KMS-11 (cell line): Measurements from ENCODE around the gene LAMB1.
A peak's percentile ranks its signal among the peaks of the same experiment; 100 is the strongest.

ENCODE experiments used
- H2AFZ ChIP-seq: fragments of 200-600 bp; sonication (generic); 2 replicates; pipeline ENCODE4 v1.6.1; 2016; ENCODE audit warnings: antibody characterized with exemption, mixed run types, low read depth
- H3K27ac ChIP-seq: fragments of 200-600 bp; sonication (generic); 2 replicates; pipeline ENCODE4 v1.6.1; 2016; ENCODE audit warnings: mild to moderate bottlenecking, mixed run types
- H3K27me3 ChIP-seq: fragments of 200-600 bp; sonication (generic); 2 replicates; pipeline ENCODE4 v1.6.1; 2017; ENCODE audit warnings: mild to moderate bottlenecking, low read depth, mixed run types, moderate library complexity; ENCODE audit not compliant: insufficient read depth
- H3K36me3 ChIP-seq: fragments of 200-600 bp; sonication (generic); 2 replicates; pipeline ENCODE4 v1.6.1; 2017; ENCODE audit warnings: mild to moderate bottlenecking, mixed run types; ENCODE audit not compliant: insufficient read depth
- H3K4me1 ChIP-seq: fragments of 200-600 bp; sonication (generic); 2 replicates; pipeline ENCODE4 v1.6.1; 2016; ENCODE audit warnings: mild to moderate bottlenecking, low read depth, mixed run types; ENCODE audit not compliant: poor library complexity, severe bottlenecking
- H3K4me2 ChIP-seq: fragments of 200-600 bp; sonication (generic); 2 replicates; pipeline ENCODE4 v1.7.0; 2016; ENCODE audit warnings: mild to moderate bottlenecking, mixed run types
- H3K4me3 ChIP-seq: fragments of 200-600 bp; sonication (generic); IDR thresholded peaks from 2 replicates; pipeline ENCODE4 v1.6.1; 2017; ENCODE audit warnings: low read depth, low read length, mixed read lengths; ENCODE audit not compliant: insufficient read depth
- H3K79me2 ChIP-seq: fragments of 200-600 bp; sonication (generic); 2 replicates; pipeline ENCODE4 v1.6.1; 2016; ENCODE audit warnings: low read depth, mixed run types; ENCODE audit not compliant: insufficient read depth
- H3K9ac ChIP-seq: fragments of 200-600 bp; sonication (generic); 2 replicates; pipeline ENCODE4 v1.6.1; 2016; ENCODE audit warnings: mild to moderate bottlenecking, mixed run types
- H4K20me1 ChIP-seq: fragments of 200-600 bp; sonication (generic); 2 replicates; pipeline ENCODE4 v1.6.1; 2016; ENCODE audit warnings: mild to moderate bottlenecking, mixed run types; ENCODE audit not compliant: insufficient read depth
- CTCF ChIP-seq: fragments of 200-600 bp; sonication (generic); conservative IDR thresholded peaks from 2 replicates; pipeline ENCODE4 v1.6.1; 2017; ENCODE audit warnings: low read depth, mild to moderate bottlenecking, antibody characterized with exemption, low read length, moderate library complexity, mixed read lengths

LAMB1 gene

GRCh38 chr7:108007762-108008161 is 4.8 kb upstream of the LAMB1 start:
- Histone ChIP-seq H3K27ac (no peak overlapping the region), H3K4me1 (peaks cover 7% of the 10 kb centered on the region), H3K27me3 (no peaks in the 10 kb centered on the region), H3K36me3 (no peaks in the 10 kb centered on the region), H3K9ac (no peak overlapping the region), H2AFZ (no peak overlapping the region), H4K20me1 (no peaks in the 10 kb centered on the region), H3K4me3 (no peak overlapping the region), H3K4me2 (no peak overlapping the region), H3K79me2 (no peaks in the 10 kb centered on the region)
- TF ChIP-seq CTCF: no peak

- H3K79me2 ChIP-seq: no peaks in the 10 kb centered on the region
- no peak overlapping the region for H3K4me3 ChIP-seq
- no peak overlapping the region for H2AFZ ChIP-seq
These were observed 4.3 kb upstream of the LAMB1 start for GRCh38 chr7:108007261-108007660.

GRCh38 chr7:108004220-108005142 is 1.5 kb upstream of the LAMB1 start:
- no peaks in the 10 kb centered on the region for H4K20me1 ChIP-seq
- TF ChIP-seq CTCF: no peak
- no peak overlapping the region for H3K4me3 ChIP-seq
- no peak overlapping the region for H3K9ac ChIP-seq
- H2AFZ ChIP-seq: no peak overlapping the region
- H3K4me2 ChIP-seq: no peak overlapping the region
- peaks cover 17% of the 10 kb centered on the region for H3K4me1 ChIP-seq
- no peaks in the 10 kb centered on the region for H3K27me3 ChIP-seq
- no peak overlapping the region for H3K27ac ChIP-seq
- no peaks in the 10 kb centered on the region for H3K79me2 ChIP-seq
- no peaks in the 10 kb centered on the region for H3K36me3 ChIP-seq

More at GRCh38 chr7:108007261-108007660, 4.3 kb upstream of the LAMB1 start:
- H4K20me1 ChIP-seq: no peaks in the 10 kb centered on the region
- no peaks in the 10 kb centered on the region for H3K36me3 ChIP-seq
- no peak overlapping the region for H3K27ac ChIP-seq
- no peak overlapping the region for H3K9ac ChIP-seq
- H3K4me1 ChIP-seq: peaks cover 2% of the 10 kb centered on the region
- no peaks in the 10 kb centered on the region for H3K27me3 ChIP-seq
- TF ChIP-seq CTCF: no peak
- no peak overlapping the region for H3K4me2 ChIP-seq

- H3K79me2 ChIP-seq: no peaks in the 10 kb centered on the region
- no peaks in the 10 kb centered on the region for H3K27me3 ChIP-seq
- no peak overlapping the region for H3K9ac ChIP-seq
- H3K36me3 ChIP-seq: no peaks in the 10 kb centered on the region
- peak overlapping the region; percentile 67 for H2AFZ ChIP-seq
- H3K4me3 ChIP-seq: no peak overlapping the region
- peaks cover 26% of the 10 kb centered on the region for H3K4me1 ChIP-seq
- H3K27ac ChIP-seq: no peak overlapping the region
- no peak for TF ChIP-seq CTCF
- no peaks in the 10 kb centered on the region for H4K20me1 ChIP-seq
- H3K4me2 ChIP-seq: no peak overlapping the region; the same call in 1 of the 2 replicates
These were observed 606 bp upstream of the LAMB1 start for GRCh38 chr7:108003599-108003935.
